HPDE6-E6E7 (cell line): ENCODE results near the gene ATP5PO.

Source experiments
- DNase-seq: peaks from one replicate; pipeline ENCODE4 v3.0.0; 2011; ENCODE audit warnings: missing footprints; ENCODE audit errors: extremely low spot score

Gene ATP5PO, protein sequence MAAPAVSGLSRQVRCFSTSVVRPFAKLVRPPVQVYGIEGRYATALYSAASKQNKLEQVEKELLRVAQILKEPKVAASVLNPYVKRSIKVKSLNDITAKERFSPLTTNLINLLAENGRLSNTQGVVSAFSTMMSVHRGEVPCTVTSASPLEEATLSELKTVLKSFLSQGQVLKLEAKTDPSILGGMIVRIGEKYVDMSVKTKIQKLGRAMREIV

GRCh38 chr21:33915368-33916199, at the start of gene ATP5PO:
Gene ATP5PO (minus strand): TSS chr21:33915804. CDS start chr21:33915763, 41 bp downstream.
- DNase-seq = peak; percentile 96

- DNase-seq = no peak
Measured at GRCh38 chr21:33964706-33965325, 49.2 kb upstream of the ATP5PO start.

DNA sequence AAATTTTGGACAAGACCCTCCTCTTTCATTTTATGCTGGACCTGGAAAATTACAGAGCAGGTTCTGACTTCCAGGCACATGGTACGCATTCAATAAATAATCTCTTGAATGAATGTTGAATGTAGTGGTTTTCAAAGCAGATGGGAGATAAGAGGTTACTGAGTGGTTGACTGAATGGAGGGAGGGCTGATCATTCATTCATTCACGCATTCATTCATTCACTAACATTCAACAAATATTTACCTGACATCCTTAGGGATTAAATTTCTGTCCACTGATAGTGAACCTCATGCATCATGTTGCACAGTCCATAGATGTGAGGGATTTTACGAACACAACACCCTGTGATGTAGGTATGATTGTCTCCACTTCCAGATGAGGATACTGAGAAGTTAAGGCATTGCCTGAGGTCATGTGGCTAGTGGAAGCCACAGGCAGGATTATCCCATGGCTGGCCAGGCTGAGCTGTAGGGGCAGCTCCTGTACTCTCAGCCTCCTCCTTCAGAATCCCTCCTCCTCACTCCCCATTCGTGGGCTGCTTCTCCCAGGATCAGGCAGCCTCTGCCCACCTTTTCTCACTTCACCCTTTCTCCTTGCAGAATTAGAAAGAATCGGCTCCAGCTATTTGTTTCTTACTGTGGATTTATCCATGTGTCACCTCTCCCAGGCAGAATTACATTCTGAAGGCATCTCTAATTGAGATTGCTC, 48.4 kb upstream of the ATP5PO start:
- DNase-seq = no peak

DNA sequence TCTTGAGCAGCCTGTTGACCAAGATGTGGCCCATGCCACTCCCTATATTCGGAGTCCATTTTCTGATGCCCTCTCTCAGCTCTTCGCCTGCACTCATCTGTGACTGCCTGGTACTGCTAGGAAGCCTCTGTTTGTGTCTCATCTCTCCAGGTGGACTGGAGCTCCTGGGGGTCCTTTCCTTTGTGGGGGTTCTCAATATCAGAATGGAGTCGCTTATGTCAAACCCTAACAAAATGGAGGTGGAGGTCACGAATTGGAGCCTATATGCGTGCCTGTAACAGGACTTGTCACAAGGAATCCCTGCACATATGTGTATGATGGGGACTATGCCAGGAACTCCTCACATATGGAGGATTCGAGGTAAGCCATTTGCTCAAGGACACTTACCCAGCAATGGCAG, 46.7 kb upstream of the ATP5PO start:
- no peak for DNase-seq

DNA sequence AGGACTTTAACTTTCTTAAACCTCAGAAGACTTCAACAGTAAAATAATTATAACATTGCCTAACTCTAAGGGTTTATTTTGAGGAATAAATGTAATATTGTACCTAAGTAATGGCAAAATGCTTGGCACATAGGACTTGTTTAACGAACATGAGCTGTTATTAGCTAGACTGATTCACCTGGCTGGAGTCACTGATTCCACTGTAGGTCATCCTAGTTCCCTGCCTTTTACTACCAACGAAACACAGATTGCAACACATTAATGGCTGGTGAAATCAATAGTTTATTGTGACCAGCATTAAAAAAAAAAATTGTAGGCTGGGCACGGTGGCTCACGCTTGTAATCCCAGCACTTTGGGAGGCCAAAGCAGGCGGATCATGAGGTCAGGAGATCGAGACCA, 45.5 kb upstream of the ATP5PO start:
- DNase-seq = no peak

DNA sequence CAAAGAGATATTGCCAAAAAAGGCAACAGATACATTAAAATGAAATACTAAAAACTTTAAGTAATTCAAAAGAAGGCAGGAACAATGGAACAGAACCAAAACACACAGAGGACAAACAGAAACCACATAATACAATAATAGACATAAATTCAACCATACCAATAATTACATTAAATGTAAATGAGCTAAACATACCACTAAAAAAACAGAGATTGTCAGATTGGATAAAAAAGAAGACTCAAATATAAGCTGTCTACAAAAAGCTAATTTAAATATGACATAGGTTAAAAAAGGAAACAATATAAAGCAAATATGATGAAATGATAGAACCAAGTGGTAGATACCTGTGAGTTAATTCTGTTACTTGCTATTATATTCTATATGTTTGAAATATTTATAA, 44.1 kb upstream of the ATP5PO start:
- no peak for DNase-seq

GRCh38 chr21:33954395-33954794, 38.8 kb upstream of the ATP5PO start:
- DNase-seq = no peak

- no peak for DNase-seq
Measured at GRCh38 chr21:33951276-33952178, 35.9 kb upstream of the ATP5PO start.

GRCh38 chr21:33950431-33951079, 35.0 kb upstream of the ATP5PO start:
- DNase-seq = no peak

DNA sequence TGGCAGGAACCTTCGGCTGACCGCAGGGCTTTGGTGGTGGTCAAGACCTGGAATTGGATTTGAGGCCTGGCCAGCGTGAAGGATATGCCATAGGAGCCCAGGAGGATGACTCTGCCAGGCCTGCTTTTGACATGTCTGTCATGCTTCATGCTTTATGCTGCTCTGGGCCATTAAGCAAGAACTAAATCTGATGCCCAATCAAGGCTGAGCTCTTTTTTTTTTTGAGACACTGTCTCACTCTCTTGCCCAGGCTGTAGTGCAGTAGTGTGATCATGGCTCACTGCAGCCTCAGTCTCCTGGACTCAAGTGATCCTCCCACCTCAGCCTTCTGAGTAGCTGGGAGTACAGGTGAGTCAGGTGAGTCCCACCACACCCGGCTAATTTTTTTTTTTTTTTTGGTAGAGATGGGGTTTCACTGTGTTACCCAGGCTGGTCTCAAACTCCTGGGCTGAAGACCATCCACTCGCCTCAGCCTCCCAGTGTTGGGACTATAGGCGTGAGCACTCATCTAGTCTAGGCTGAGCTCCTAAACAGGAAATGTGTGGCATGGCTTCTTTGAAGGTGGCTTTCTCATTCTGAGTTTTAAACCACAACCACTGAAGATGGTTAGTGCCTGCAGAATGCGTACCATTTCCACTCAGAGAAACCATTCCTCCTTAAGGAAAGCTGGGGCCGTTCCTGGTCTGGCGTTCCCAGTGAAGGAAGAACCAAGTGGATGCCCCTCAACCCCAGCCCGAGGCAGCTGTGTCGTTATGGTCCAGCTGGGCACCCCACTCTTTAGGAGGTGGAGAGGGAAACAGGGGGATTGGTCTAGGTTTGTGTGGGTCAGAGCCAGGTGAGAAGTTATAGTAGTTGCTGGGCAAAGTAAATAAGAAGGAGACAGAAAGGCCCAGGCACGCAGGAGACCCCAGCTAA, 34.2 kb upstream of the ATP5PO start:
- DNase-seq = no peak

GRCh38 chr21:33948951-33949444, 33.4 kb upstream of the ATP5PO start:
- DNase-seq = no peak

GRCh38 chr21:33948096-33948950, 32.7 kb upstream of the ATP5PO start:
- DNase-seq = peak; percentile 72

GRCh38 chr21:33947451-33948095, 32.0 kb upstream of the ATP5PO start:
- peak; percentile 99 for DNase-seq

GRCh38 chr21:33945652-33946270, 30.2 kb upstream of the ATP5PO start:
- no peak for DNase-seq

- no peak for DNase-seq
Measured at GRCh38 chr21:33944185-33944763, 28.7 kb upstream of the ATP5PO start.

DNA sequence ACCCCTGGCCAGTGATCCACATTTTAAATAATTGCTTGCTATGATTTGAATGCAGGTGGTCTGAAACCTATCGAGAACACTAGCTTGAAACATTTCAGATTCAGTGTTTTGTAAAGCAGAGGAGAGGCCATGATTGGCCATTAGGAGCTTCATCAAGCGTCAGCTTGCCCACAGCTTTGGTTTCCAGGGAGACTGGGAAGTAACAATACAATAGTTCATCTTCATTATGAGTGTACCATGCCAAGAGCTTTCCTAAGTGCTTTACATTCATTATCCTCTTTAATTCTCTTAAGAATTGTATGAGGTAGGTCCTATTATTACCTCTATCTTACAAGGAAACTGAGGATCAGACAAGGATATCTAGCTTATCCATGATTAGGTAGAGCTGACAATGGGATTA, 27.7 kb upstream of the ATP5PO start:
- no peak for DNase-seq

DNA sequence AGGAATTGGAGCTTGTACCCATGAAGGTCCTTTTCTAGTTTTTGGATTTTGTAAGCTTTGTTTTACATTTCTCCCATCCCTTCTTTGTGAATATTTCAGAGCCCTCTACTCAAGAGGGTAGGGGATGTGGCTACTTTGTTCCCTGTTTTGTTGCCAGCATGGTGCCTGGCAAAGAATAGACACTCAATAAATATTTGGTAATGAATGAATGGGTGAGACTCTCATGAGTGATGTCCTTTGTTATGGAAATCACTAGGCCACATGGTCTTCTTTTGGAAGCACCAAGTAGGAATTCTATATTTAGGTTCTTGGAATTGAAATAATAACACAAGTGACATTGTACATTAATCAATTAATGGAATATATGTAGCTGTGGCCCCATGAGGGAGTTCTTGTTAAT, 26.8 kb upstream of the ATP5PO start:
- DNase-seq = no peak
